Stomach (tissue), 4 donors: ENCODE measurements around the gene CARF.

Source experiments
- CTCF ChIP-seq, 7 experiments: fragments of 450-650 bp in 4 of 7; fragments of 200-600 bp in 3 of 7; sonication (generic) in 3 of 7; IDR thresholded peaks; one replicate each; pipeline ENCODE4 v1.5.1; 2016 to 2019; ENCODE audit warnings: antibody characterized with exemption in 7 of 7, control low read depth in 2 of 7, mild to moderate bottlenecking in 1 of 7
- EP300 ChIP-seq: sonication (generic); formaldehyde crosslinking; IDR thresholded peaks from one replicate; pipeline ENCODE4 v1.6.1; 2017; ENCODE audit warnings: antibody characterized with exemption
- POLR2A ChIP-seq, 4 donors: fragments of 450-650 bp; IDR thresholded peaks; one replicate each; pipeline ENCODE4 v1.6.1; 2016; ENCODE audit warnings: antibody characterized with exemption in 4 of 4, control low read depth in 2 of 4, mild to moderate bottlenecking in 1 of 4, moderate library complexity in 1 of 4
- POLR2AphosphoS5 ChIP-seq, 3 donors: sonication (generic); formaldehyde crosslinking; IDR thresholded peaks; one replicate each; pipeline ENCODE4 v1.6.1; 2016; ENCODE audit warnings: antibody characterized with exemption in 3 of 3

- no peak for TF ChIP-seq POLR2AphosphoS5 (IDR thresholded peaks at IDR 0.05)
- TF ChIP-seq CTCF (IDR thresholded peaks at IDR 0.05) = no peak
- no peak for TF ChIP-seq POLR2A (IDR thresholded peaks at IDR 0.05)
- TF ChIP-seq EP300 = no peak
Measured at GRCh38 chr2:202965810-202966460, 53.9 kb downstream of the CARF start.
